Astrocyte of the cerebellum (primary cell): ENCODE data around the gene MAP3K20.
A peak's percentile ranks its signal among the peaks of the same experiment; 100 is the strongest.

ENCODE experiments used
- DNase-seq: peaks from one replicate; pipeline ENCODE4 v3.0.0-alpha.2; 2011; ENCODE audit warnings: low read depth
- H3K4me3 ChIP-seq: 2 replicates; pipeline ENCODE4 v1.5.1; 2011; ENCODE audit warnings: mild to moderate bottlenecking, low read depth, low read length, moderate library complexity
- CTCF ChIP-seq: IDR thresholded peaks from 2 replicates; pipeline ENCODE4 v1.5.1; 2012; ENCODE audit warnings: low read length, low read depth, moderate library complexity, mild to moderate bottlenecking; ENCODE audit errors: missing control alignments
- in situ Hi-C: cut with HindIII; loops from 2 replicates; pipeline ENCODE4 v1.10.0; 2017; ENCODE audit warnings: low sequenced_read_pairs

MAP3K20 gene

DNA sequence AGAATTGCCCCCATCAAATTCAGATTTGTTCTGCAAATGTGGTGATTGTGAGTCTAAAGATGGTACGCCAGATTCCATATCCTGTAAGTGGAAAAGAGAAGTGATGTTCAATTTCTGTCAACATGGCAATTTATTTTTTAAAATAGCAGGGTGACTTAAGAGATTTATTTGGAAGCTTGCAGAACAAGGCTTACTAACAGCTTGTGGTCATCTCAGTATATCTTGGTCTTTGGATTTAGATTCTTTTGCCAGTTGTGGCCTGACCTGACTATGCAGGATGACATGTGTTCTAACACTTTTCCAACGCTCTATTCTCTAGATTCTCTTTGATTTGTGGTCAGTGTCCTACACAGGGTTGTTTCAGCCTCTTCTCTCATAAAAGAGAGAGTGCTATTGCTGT lies 74.4 kb downstream of the MAP3K20 start:
- no peak for TF ChIP-seq CTCF
- no peak overlapping the region for H3K4me3 ChIP-seq
- DNase-seq: peak; percentile 39
- in situ Hi-C loops: no loop called here

GRCh38 chr2:173150963-173151362 lies 75.3 kb downstream of the MAP3K20 start:
- TF ChIP-seq CTCF: no peak
- DNase-seq: no peak
- no peak overlapping the region for H3K4me3 ChIP-seq
- in situ Hi-C loops: no loop called here

DNA sequence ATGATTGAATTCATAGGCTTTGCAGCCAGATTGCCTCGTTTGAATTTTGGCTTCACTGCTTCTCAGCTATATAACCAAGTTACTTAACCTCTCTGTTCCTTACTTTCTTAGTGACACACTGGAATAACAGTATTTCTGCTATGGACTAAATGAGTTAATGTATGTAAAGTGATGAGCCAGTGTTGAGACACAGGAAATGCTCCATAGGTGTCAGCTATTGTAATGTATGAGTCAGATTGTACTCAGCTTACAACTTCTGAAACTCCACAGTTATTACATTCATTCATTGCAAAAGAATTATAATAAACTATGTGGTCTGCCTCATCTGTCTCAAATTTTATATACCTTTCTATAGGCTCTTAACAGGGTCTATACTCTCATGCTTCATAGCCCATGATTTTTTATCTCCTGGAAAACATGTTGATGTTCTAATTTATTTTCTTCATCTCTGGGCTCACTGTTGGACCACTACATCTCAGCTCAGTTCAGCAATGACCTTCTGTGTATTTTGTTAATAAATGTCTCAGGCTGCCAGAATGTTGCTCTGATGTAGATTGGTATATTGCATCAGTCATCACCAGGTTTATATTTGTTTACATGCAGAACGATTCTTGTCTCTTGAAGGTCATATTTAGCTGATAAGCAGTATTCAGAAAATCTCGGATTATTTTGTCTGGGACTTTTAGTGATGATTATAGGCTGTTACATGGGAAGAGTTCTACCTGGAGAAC lies 76.2 kb downstream of the MAP3K20 start:
- in situ Hi-C loops: no loop called here
- no peak overlapping the region for H3K4me3 ChIP-seq
- DNase-seq: no peak
- no peak for TF ChIP-seq CTCF

GRCh38 chr2:173153301-173153885 lies 77.7 kb downstream of the MAP3K20 start:
- no peak overlapping the region for H3K4me3 ChIP-seq
- no peak for TF ChIP-seq CTCF
- in situ Hi-C loops: no loop called here
- DNase-seq: no peak

DNA sequence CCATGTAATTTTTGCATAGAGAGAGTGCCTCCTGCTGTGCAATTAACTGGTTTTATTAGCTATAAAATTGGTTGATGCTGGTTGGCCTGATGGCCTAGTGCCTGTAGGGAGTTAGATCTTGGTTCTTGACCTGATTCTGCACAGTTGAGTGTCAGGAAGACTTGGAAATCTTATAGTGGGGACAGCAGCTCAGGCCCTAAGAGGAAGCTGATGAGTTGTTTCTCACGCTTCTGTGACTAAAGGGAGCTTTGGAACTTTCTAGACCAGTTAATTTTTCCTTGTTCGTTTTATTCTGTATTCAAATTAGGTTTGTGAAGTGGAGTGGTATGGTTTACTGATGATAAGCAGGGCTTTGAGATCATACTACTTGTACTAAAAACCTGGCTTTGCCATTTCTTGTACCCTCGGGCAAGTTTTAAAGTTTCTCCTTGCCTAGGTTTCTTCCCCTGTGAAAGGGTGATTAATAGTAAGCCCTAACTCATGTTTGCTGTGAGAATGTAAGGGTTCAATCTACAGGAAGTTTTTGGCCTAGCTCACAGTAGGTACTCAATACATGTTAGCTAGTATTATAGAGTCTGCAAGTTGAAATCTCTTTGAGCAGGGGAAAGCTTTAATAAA lies 82.1 kb downstream of the MAP3K20 start:
- TF ChIP-seq CTCF: no peak

GRCh38 chr2:173159791-173160463 lies 84.3 kb downstream of the MAP3K20 start:
- DNase-seq: peak; percentile 87

More for the DNA sequence above, 82.1 kb downstream of the MAP3K20 start:
- in situ Hi-C loops: no loop called here
- H3K4me3 ChIP-seq: no peak overlapping the region
- DNase-seq: no peak

More at GRCh38 chr2:173159791-173160463, 84.3 kb downstream of the MAP3K20 start:
- H3K4me3 ChIP-seq: no peak overlapping the region
- TF ChIP-seq CTCF: no peak
- in situ Hi-C loops: no loop called here
